Central memory CD4-positive, alpha-beta T cell (primary cell): ENCODE data around the gene MYO10.
"Not testable (repeated sequence)": the region's sequence is repeated elsewhere in the genome, so short reads cannot be mapped to it uniquely, and the experiment has no call there.

Experiments used
- DNase-seq: peaks from one replicate; pipeline ENCODE4 v3.0.0; 2022
- total RNA-seq, 3 experiments: gene quantifications; one replicate each; lab custom pipeline; 2026; lab: John Stamatoyannopoulos, UW

MYO10 gene
- 0.27 to 0.58 (median 0.32) reads per million in 3 experiments for total RNA-seq

- DNase-seq = peak; percentile 7
Measured at GRCh38 chr5:16936150-16936988, at the start of gene MYO10. MYO10 (minus strand) TSS chr5:16936288; CDS start chr5:16935808, 480 bp downstream.

DNA sequence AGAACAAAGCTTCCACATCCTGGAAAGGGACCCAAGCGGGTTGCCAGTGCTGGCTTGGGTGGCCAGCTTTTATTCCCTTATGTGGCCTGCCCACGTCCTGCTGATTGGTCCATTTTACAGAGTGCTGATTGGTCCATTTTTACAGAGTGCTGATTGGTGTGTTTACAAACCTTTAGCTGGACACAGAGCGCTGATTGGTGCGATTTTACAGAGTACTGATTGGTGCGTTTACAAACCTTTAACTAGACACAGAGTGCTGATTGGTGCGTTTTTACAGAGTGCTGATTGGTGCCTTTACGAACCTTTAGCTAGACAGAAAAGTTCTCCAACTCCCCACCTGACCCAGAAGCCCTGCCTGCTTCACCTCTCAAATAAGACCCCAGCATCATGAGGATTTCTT is 49.2 kb upstream of the MYO10 start:
- not testable (repeated sequence) for DNase-seq

DNA sequence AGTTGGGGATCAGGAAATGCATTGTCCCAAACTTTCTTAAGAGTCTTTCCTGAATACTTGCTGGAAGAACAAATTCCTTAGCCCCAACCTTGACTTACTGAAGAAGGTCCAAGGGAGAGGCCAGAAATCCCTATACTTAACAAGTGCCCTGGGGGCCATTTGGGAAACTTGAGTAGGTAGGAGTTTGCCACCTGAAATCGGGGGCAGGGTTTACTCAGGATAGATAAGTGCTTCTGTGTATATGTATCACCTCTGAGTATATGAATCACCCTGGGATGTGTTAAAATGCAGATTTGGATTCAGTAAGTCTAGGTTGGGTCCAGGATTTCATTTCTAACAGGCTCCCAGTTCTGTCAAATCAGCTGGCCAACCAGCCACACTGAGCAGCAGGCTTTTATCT is 47.9 kb upstream of the MYO10 start:
- DNase-seq = no peak

DNA sequence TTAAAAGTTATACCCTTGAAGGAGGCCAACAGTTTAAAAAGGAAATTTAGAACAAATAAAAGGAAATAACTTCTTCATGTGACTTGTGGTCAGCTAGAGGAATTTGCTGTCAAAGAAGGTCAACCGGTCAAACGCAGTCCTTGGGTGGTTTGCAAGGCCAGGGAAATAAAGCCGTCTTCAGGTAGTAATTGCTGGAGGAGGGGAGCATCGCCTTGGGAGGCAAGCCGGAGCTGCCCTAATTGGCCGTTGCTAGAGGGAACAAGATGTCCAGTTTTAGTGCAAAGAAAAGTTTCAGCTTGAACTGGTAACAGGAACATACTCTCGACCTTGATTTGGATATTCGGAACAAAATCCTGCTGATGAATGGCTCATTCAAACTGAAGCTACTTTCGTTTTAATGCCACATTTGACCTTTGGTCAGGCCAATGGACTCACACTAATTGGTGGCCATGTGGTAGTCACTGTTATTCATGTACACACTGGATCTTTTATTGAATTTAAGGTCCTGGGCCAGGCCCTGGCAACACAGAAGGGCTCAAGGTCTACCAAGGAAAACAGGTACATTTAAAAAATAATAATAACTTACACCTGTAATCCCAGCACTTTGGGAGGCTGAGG is 47.0 kb upstream of the MYO10 start:
- DNase-seq = no peak

DNA sequence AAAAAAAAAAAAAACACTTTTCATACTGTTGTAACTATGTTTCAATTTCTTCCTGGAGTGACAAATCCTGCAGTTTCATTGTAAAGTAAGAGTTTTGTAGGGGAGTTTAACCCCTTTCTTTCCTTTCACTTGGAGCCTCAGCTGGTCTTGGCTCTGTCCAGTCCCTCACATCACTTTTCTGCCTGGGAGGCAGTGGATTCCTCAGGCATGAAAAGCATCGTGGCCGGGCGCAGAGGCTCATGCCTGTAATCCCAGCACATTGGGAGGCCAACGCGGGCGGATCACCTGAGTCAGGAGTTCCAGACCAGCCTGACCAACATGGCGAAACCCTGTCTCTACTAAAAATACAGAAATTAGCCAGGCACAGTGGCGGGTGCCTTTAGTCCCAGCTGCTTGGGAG is 45.6 kb upstream of the MYO10 start:
- no peak for DNase-seq

DNA sequence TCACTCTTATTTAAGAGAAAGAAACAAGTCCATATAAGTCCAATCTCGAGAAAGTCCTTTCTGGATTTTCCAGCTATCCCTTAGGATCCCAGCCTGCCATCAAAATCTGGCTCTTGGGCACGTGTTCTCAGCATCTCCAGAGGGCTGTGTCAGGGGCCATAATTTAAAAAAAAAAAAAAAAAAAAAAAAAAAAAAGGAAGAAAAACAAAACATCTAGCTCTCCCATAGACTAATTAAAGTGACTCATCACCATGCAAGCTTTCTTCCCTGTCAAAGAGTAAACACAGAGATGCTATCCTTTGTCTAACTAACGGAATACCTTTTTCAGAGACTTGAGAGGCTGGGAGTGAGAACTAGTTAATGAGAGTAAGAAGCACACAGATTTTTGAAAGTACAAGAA is 44.9 kb upstream of the MYO10 start:
- DNase-seq = no peak

GRCh38 chr5:16978296-16978695 is 42.2 kb upstream of the MYO10 start:
- no peak for DNase-seq

- DNase-seq = no peak
Measured at GRCh38 chr5:16976625-16977008, 40.5 kb upstream of the MYO10 start.

- DNase-seq = no peak
Measured at GRCh38 chr5:16975950-16976624, 40.0 kb upstream of the MYO10 start.

DNA sequence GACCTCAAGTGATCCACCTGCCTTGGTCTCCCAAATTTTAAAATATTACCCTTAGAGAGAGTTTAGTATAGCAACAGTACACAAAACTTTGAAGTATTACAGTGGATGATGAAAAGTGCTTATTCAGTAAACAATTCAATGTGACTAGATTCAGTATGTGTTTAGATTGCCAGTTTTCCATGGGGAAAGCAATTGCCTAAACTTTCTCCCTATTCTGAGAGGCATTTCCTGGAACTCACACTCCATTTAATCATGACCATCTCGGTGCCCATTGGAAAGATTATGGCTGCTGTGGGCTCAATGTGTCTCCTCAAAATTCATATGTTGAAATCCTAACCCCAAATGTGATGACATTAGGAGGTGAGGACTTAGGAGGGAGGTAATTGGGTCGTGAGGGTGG is 38.9 kb upstream of the MYO10 start:
- no peak for DNase-seq

GRCh38 chr5:16970826-16971225 is 34.7 kb upstream of the MYO10 start:
- no peak for DNase-seq

DNA sequence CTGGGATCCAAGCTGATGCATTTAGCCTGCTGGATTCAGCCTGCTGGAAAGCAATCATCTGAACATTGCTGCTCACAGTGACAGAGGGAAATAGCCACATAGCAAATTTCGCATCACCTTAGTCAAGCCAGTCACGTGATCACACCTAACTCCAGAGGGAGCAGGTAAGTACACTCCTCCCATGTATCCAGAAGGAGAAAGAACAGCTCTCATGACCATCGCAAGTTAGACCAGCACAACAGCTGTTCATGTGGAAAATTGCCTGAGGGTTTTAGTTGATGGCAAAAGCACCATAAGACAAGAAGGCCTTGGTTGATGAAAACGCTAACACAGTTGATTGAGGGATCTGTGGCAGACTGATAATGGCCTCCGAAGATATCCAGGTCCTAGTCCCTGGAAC is 34.2 kb upstream of the MYO10 start:
- DNase-seq = no peak

- no peak for DNase-seq
Measured at GRCh38 chr5:16965581-16965980, 29.5 kb upstream of the MYO10 start.

- DNase-seq = no peak
Measured at GRCh38 chr5:16963821-16964220, 27.7 kb upstream of the MYO10 start.

- no peak for DNase-seq
Measured at GRCh38 chr5:16961131-16961530, 25.0 kb upstream of the MYO10 start.

DNA sequence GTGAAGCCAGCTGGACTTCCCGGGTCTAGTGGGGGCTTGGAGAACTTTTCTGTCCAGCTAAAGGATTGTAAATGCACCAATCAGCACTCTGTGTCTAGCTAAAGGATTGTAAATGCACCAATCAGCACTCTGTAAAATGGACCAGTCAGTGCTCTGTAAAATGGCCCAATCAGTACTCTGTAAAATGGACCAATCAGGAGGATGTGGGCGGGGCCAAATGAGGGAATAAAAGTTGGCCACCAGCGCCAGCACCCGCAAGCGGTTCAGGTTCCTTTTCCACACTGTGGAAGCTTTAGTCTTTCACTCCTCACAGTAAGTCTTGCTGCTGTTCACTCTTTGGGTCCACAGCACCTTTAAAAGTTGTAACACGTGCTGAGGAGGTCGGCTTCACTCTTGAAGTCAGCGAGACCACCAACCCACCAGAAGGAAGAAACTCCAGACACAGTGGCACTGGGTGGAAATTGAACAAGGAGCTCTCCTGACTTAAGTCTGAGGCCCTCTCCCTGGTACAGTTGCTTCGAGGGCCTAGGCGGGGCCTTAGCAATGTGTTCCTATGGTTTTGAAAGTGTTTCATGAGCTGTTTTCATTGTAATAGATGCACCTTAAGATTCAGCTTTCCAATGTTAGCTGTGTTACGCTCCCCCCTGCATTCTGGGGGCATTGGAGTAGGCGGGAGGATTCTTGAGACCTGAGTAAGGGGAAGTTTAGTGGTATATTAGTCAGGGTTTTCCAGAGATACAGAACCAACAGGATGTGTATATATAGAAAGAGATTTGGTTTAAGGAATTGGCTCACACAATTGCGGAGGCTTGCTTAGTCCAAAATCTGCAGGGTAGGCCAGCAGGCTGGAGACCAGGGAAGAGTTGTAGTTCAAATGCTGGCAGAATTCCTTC is 21.5 kb upstream of the MYO10 start:
- DNase-seq = no peak

- DNase-seq = no peak
Measured at GRCh38 chr5:16953729-16954128, 17.6 kb upstream of the MYO10 start.

- DNase-seq = no peak
Measured at GRCh38 chr5:16952968-16953671, 17.0 kb upstream of the MYO10 start.

GRCh38 chr5:16946725-16947124 is 10.6 kb upstream of the MYO10 start:
- no peak for DNase-seq

DNA sequence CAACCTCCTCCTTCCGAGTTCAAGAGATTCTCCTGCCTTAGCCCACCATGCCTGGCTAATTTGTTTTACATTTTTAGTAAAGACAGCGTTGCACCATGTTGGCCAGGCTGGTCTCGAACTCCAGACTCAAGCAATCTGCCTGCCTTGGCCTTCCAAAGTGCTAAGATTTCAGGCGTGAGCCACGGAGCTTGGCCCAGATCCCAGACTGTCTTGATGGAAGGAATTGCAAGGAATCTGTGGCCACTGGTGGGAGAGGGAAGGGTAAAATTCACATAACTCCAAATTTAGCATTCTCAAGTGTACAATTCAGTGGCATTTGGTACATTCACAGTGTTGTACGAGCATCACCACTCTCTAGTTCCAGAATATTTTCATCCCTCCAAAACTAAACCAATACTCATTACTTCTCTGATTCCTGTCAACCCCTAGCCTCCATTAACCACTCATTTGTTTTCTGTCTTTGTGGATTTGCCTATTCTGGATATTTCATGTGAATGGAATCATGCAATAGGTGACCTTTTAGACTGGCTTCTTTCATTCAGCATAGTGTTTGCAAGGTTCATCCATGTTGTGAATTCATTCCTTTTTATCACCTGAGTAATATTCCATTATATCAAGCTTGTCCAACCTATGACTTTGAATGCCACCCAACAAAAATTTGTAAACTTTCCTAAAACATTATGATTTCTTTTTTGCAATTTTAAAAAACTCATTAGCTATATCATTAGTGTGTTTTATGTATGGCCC is 8.9 kb upstream of the MYO10 start:
- DNase-seq = no peak
